Stimulated activated CD4-positive, alpha-beta T cell treated with anti-CD3 and anti-CD28 coated beads, Interleukin-12 subunit alpha, Interleukin-12 subunit beta, amount 100 ng/mL, for 24 hours (primary cell): ENCODE measurements around the gene UBR3.
A peak's percentile ranks its signal among the peaks of the same experiment; 100 is the strongest.
"Not testable (repeated sequence)": the region's sequence is repeated elsewhere in the genome, so short reads cannot be mapped to it uniquely, and the experiment has no call there.

Experiments
- DNase-seq, 2 experiments: peaks; one replicate each; pipeline ENCODE4 v3.0.0-alpha.2; 2020; ENCODE audit warnings: low read depth in 2 of 2

The UBR3 gene

GRCh38 chr2:169827272-169828140 is at the start of gene UBR3:
Gene UBR3 (plus strand): TSS chr2:169827454. CDS start chr2:169827508, 54 bp downstream.
- DNase-seq, result peak; percentile 78 to 88

GRCh38 chr2:169778446-169778845 is 48.8 kb upstream of the UBR3 start:
- no peak for DNase-seq

GRCh38 chr2:169781249-169782013 is 45.8 kb upstream of the UBR3 start:
- DNase-seq, result no peak

- DNase-seq, result no peak
Observed at GRCh38 chr2:169782513-169782912, 44.7 kb upstream of the UBR3 start.

GRCh38 chr2:169790581-169790980 is 36.7 kb upstream of the UBR3 start:
- DNase-seq, result no peak

GRCh38 chr2:169795181-169795580 is 32.1 kb upstream of the UBR3 start:
- DNase-seq, result no peak

- DNase-seq, result no peak
Observed at GRCh38 chr2:169796441-169796840, 30.8 kb upstream of the UBR3 start.

GRCh38 chr2:169797601-169798000 is 29.7 kb upstream of the UBR3 start:
- no peak for DNase-seq

GRCh38 chr2:169798397-169798717 is 28.9 kb upstream of the UBR3 start:
- DNase-seq, result no peak

- DNase-seq, result peak; percentile 92 to 95
Observed at GRCh38 chr2:169798718-169799592, 28.3 kb upstream of the UBR3 start, which contains the start of gene SSB. Gene SSB (plus strand): TSS chr2:169798871. CDS start chr2:169800961, 2,090 bp downstream.

GRCh38 chr2:169803480-169803879 is 23.8 kb upstream of the UBR3 start:
- no peak for DNase-seq

- DNase-seq, result no peak
Observed at GRCh38 chr2:169806586-169806985, 20.7 kb upstream of the UBR3 start.

GRCh38 chr2:169808221-169808620 is 19.0 kb upstream of the UBR3 start:
- DNase-seq, result no peak

- DNase-seq, result no peak
Observed at GRCh38 chr2:169815849-169816248, 11.4 kb upstream of the UBR3 start.

- not testable (repeated sequence) for DNase-seq
Observed at GRCh38 chr2:169816961-169817360, 10.3 kb upstream of the UBR3 start.

- not testable (repeated sequence) for DNase-seq
Observed at GRCh38 chr2:169817369-169817768, 9.9 kb upstream of the UBR3 start.

- no peak for DNase-seq
Observed at GRCh38 chr2:169818241-169818640, 9.0 kb upstream of the UBR3 start.

- no peak for DNase-seq
Observed at GRCh38 chr2:169819106-169819505, 8.1 kb upstream of the UBR3 start.

GRCh38 chr2:169820101-169820500 is 7.2 kb upstream of the UBR3 start:
- DNase-seq, result not testable (repeated sequence)

GRCh38 chr2:169822036-169822435 is 5.2 kb upstream of the UBR3 start:
- DNase-seq, result no peak

- no peak for DNase-seq
Observed at GRCh38 chr2:169822785-169823392, 4.4 kb upstream of the UBR3 start.

- no peak for DNase-seq
Observed at GRCh38 chr2:169823996-169824372, 3.3 kb upstream of the UBR3 start.
